Measurements from ENCODE around the gene HIRA.

DNA sequence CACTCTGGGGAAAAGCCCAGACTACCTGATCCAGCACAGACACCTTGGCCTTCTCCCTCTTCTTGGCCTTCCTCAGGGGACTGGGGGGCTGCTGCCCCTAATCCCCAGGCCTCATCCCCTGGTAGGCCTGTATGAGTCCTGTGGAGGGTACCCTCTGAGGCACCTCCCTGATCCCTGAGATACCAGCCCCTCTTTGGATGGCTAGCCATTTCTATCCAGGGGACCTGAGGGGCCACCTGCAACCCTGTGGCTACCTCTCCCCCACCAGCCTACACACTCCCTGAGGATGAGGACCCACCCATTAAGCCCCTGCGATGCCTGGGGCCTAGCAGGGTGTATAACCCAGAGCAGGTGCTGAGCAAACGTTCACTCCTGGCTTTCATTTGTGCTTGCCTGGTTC, 54.6 kb downstream of the HIRA start:
- TF ChIP-seq CTCF (conservative IDR thresholded peaks at IDR 0.05; ENCODE audit: low read length) (no peak), EZH2phosphoT487 (IDR thresholded peaks at IDR 0.05; ENCODE audit: borderline replicate concordance, low read depth, low read length) (no peak)

All from OCI-LY7 (cell line).